Measurements from ENCODE around the gene MED13.

GRCh38 chr17:61984821-61985220 is 80.3 kb downstream of the MED13 start:
- TF ChIP-seq EZH2 (IDR thresholded peaks at IDR 0.05; ENCODE audit: insufficient read depth, poor library complexity, severe bottlenecking), result no peak
- no peak for TF ChIP-seq EZH2phosphoT487 (IDR thresholded peaks at IDR 0.05; ENCODE audit: insufficient read depth, low read depth)
